ENCODE results near the gene PPT2.
A peak's percentile ranks its signal among the peaks of the same experiment; 100 is the strongest.
"Not testable (repeated sequence)": the region's sequence is repeated elsewhere in the genome, so short reads cannot be mapped to it uniquely, and the experiment has no call there.

PPT2 gene

DNA sequence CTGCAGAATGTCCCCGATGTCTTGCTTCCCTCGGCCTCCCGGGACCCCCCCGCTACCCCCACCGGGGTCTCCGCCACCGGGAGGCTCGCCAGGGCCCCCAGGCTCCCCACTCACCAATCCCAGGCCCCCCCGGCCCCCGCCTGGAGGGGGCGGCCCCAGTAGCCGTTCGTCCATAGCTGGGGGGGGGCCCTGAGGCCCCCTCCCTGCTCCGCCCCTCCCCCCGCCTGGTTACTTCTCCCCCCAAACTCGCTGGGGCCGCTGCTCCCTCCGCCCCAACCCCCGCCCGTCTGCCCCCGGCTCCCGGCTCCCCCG is 35.8 kb downstream of the PPT2 start:
- TF ChIP-seq, protein P1, sequence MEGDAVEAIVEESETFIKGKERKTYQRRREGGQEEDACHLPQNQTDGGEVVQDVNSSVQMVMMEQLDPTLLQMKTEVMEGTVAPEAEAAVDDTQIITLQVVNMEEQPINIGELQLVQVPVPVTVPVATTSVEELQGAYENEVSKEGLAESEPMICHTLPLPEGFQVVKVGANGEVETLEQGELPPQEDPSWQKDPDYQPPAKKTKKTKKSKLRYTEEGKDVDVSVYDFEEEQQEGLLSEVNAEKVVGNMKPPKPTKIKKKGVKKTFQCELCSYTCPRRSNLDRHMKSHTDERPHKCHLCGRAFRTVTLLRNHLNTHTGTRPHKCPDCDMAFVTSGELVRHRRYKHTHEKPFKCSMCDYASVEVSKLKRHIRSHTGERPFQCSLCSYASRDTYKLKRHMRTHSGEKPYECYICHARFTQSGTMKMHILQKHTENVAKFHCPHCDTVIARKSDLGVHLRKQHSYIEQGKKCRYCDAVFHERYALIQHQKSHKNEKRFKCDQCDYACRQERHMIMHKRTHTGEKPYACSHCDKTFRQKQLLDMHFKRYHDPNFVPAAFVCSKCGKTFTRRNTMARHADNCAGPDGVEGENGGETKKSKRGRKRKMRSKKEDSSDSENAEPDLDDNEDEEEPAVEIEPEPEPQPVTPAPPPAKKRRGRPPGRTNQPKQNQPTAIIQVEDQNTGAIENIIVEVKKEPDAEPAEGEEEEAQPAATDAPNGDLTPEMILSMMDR (conservative IDR thresholded peaks at IDR 0.05; ENCODE audit: control insufficient read depth, insufficient read depth, low read depth, low read length) = no peak
- peak overlapping the region; percentile 70 for H3K4me3 ChIP-seq (ENCODE audit: control insufficient read depth, low read depth, low read length)
- DNase-seq (ENCODE audit: low read depth) = no peak

DNA sequence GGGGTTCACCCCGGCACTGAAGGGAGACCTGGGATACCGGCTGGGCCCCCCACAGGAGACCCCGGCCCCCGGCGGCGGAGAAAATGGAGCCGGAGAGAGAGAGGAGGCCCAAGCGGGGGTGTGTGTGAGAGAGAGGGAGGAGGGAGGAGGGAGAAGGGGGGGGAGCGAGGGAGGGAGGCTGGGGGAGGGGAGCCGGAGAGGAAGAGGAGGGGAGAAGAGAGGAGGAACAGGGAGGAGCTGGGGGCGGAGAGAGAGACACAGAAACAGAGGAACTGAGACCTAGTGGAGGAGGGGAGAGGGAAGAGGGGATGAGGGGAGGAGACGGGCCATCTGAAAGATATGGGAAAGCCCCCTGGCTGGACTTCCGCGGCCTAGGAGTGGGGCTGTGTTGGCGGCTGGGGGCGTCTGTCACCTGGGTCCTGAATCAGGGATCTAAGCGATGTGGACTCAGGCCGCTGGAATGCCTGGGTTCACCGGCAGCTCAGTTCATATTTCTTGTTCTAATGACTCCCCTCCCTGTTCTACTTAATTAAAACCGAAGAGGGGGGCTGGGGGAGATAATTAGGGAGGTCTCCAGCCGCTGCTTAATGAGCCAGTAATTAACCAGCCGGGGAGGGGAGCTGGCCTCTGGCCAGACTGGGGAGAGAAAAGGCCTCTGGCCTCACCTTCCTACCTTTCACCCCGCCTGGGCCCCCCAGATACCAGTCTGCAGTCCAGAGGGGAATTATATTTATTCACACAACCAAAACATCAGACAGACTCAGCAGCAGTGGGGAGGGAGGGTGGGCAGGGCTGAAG is 36.3 kb downstream of the PPT2 start, which contains the start of gene PBX2:
TSS of gene PBX2 (minus strand) at position 149 of the 798 bp plus-strand sequence. CDS start 287 bp downstream, outside the sequence.
- peak; percentile 85 for DNase-seq (ENCODE audit: low read depth)
- H3K4me3 ChIP-seq (ENCODE audit: control insufficient read depth, low read depth, low read length) = peak within 1 kb of the TSS; percentile 70
- TF ChIP-seq, protein P1 (conservative IDR thresholded peaks at IDR 0.05; ENCODE audit: control insufficient read depth, insufficient read depth, low read depth, low read length) = no peak

DNA sequence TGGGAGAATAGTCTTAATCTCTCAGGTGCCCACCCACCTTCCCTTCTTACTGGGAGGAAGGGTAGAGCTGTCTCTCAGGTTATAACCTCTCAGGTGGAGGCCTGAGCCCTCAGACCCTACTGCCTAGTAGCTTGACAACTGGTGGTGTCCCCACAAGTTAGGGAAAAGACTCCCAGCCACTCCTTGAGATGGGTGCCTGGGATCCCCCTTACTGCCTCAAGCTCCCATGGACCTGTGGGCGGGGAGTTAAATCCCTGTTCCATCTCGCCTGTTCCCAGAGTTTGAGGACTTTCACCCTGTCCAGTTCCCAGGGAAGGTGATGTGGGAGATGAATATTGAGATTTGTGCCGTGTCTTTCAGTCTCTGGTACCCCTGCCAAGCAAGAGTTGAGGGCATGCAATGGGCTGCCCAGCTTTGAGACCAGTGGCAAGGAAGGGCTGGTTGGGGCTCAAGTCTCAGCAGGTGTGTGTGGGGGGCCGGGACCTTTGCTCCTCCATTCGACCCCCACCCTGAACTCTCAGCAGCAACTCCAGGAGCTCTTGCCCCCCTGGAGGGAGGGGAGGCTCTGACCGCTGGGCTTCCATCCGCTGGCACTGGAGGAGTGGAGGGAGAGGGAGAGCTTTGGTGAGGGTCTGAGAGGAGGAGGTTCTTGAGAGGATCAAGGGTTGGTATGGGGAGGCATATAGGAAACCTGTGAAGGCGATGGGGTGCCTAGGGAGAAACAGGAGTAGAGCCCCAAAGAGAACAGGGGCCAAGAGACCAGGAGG is 37.2 kb downstream of the PPT2 start:
- TF ChIP-seq, protein P1 (conservative IDR thresholded peaks at IDR 0.05; ENCODE audit: control insufficient read depth, insufficient read depth, low read depth, low read length) = no peak
- no peak for DNase-seq (ENCODE audit: low read depth)
- no peak overlapping the region for H3K4me3 ChIP-seq (ENCODE audit: control insufficient read depth, low read depth, low read length)

DNA sequence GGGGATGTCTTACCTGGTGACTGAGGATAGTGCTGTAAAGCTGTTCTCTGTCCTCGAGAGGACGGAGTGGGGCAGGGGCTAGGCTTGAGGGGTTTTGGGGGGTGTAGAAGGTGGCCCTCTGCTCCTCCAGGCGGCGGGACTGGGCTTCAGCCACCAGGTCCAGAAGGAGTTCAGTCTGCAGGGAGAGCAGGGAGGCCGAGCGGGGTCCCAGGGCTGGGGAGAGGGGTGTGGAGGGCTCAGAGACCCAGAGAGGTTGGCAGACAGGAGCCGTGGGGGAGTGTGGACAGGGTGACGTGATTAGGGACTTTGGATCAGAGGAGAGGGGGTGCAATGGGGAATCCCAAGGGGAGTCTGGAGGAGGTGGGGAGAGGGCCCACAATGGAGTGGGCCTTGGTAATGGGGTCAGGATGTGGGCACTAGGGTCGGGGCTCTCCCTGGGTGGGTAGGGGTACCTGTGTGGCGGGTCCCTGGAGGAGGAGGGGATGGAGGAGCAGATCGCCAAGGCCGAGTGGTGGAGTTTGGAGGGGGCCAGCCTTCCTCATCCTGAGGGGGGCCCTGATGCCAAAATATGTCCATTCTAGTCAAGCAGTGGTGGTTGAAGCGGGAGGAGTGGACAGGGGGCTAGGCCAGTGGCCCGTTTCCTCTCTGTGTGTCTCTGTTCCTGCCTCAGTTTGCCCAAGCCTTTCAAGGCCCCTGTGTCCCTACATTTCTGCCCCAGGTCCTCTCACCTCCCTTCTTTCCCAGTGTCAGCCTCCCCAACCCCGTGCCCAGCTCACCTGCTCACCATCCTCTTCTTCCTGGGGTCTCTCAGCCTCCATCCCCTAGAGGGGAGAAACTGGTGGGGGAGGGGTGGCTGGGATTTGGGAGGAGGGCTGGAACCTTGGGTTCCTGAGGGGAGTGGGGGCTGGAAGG is 38.0 kb downstream of the PPT2 start:
- TF ChIP-seq, protein P1 (conservative IDR thresholded peaks at IDR 0.05; ENCODE audit: control insufficient read depth, insufficient read depth, low read depth, low read length) = no peak
- H3K4me3 ChIP-seq (ENCODE audit: control insufficient read depth, low read depth, low read length) = no peak overlapping the region
- DNase-seq (ENCODE audit: low read depth) = no peak

DNA sequence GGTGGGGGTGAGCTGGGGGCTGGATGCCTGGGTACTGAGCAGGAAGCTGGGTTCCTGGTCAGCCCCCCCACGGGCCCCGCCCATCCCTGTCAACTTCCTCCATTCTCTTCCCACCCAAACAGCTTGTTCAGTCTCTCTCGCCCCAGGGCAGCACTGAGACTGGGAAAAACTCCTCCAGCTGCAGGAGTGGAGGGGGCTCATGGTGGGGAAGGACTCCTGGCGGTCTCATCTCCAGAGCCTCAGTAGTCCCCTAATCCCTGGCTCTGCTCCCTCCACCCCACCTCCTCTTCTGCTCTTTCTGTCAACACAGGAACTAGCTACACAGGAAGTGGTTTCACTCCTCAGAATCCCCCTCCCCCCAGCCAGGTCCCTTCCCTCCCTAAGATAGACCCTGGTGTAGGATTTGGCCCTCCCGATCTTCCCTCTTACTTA is 38.7 kb downstream of the PPT2 start, which contains the start of gene GPSM3:
TSS of gene GPSM3 (minus strand) at position 36 of the 432 bp plus-strand sequence. CDS start 130 bp downstream, outside the sequence.
- TF ChIP-seq, protein P1 (conservative IDR thresholded peaks at IDR 0.05; ENCODE audit: control insufficient read depth, insufficient read depth, low read depth, low read length) = no peak
- DNase-seq (ENCODE audit: low read depth) = no peak
- H3K4me3 ChIP-seq (ENCODE audit: control insufficient read depth, low read depth, low read length) = no peak within 1 kb of the TSS

DNA sequence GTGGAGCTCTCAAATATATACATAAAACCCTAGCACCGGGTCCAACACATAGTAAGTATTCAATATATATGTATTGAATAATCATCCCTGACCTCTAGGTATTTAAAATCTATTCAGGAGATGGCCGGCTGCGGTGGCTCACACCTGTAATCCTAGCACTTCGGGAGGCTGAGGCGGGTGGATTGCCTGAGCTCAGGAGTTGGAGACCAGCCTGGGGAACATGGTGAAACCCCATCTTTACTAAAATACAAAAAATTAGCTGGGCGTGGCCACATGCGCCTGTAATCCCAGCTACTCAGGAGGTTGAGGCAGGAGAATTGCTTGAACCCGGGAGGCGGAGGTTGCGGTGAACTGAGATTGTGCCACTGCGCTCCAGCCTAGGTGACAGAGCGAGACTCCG is 39.2 kb downstream of the PPT2 start:
- DNase-seq (ENCODE audit: low read depth); H3K4me3 ChIP-seq (ENCODE audit: control insufficient read depth, low read depth, low read length): not testable (repeated sequence)
